HFF-Myc (cell line): ENCODE measurements around the gene SNN.

Experiments used
- DNase-seq: peaks from one replicate; pipeline ENCODE4 v3.0.0-alpha.2; 2011; ENCODE audit warnings: low read depth; ENCODE audit errors: extremely low read depth
- H3K4me3 ChIP-seq: replicated peaks from 2 replicates; pipeline ENCODE4 v1.5.1; 2011; ENCODE audit warnings: low read depth, mild to moderate bottlenecking, control low read depth, low read length
- CTCF ChIP-seq: IDR thresholded peaks from 2 replicates; pipeline ENCODE4 v1.5.1; 2012; ENCODE audit warnings: mild to moderate bottlenecking, low read depth, low read length, control low read depth; ENCODE audit errors: missing control alignments

SNN gene

GRCh38 chr16:11700264-11701029 is 32.2 kb downstream of the SNN start:
- no peak for TF ChIP-seq CTCF
- DNase-seq, result no peak
- H3K4me3 ChIP-seq, result no peak overlapping the region

GRCh38 chr16:11705311-11706025 is 37.2 kb downstream of the SNN start:
- no peak for DNase-seq
- no peak for TF ChIP-seq CTCF
- H3K4me3 ChIP-seq, result no peak overlapping the region

- TF ChIP-seq CTCF, result no peak
- H3K4me3 ChIP-seq, result no peak overlapping the region
- DNase-seq, result no peak
These were observed 38.0 kb downstream of the SNN start for GRCh38 chr16:11706180-11706742.

- H3K4me3 ChIP-seq, result no peak overlapping the region
- TF ChIP-seq CTCF, result no peak
- no peak for DNase-seq
These were observed 39.5 kb downstream of the SNN start for GRCh38 chr16:11707679-11708197.

- TF ChIP-seq CTCF, result no peak
- no peak for DNase-seq
- H3K4me3 ChIP-seq, result no peak overlapping the region
These were observed 40.2 kb downstream of the SNN start for GRCh38 chr16:11708421-11708820.

GRCh38 chr16:11711662-11712061 is 43.4 kb downstream of the SNN start:
- DNase-seq, result no peak
- no peak for TF ChIP-seq CTCF
- no peak overlapping the region for H3K4me3 ChIP-seq
